HUES64 (cell line): ENCODE results near the gene RSPH3.

Experiments
- H3K27ac ChIP-seq: 2 replicates; pipeline ENCODE4 v1.7.0; 2013; ENCODE audit warnings: low read depth, low read length, inconsistent platforms
- H3K27me3 ChIP-seq: 2 replicates; pipeline ENCODE4 v1.6.1; 2013; ENCODE audit warnings: mild to moderate bottlenecking, low read length; ENCODE audit not compliant: insufficient read depth
- H3K36me3 ChIP-seq: 2 replicates; pipeline ENCODE4 v1.6.1; 2013; ENCODE audit warnings: mild to moderate bottlenecking, low read length; ENCODE audit not compliant: insufficient read depth
- H3K4me1 ChIP-seq: 2 replicates; pipeline ENCODE4 v1.6.1; 2013; ENCODE audit warnings: mild to moderate bottlenecking, low read length, moderate library complexity; ENCODE audit not compliant: insufficient read depth
- H3K4me3 ChIP-seq: 2 replicates; pipeline ENCODE4 v1.5.1; 2013; ENCODE audit warnings: mild to moderate bottlenecking, low read length, moderate library complexity
- H3K9ac ChIP-seq: 2 replicates; pipeline ENCODE4 v1.6.1; 2013; ENCODE audit warnings: mild to moderate bottlenecking, low read depth, low read length
- H3K9me3 ChIP-seq: 2 replicates; pipeline ENCODE4 v1.6.1; 2013; ENCODE audit warnings: low read depth, low read length; ENCODE audit not compliant: insufficient read depth
- WGBS: fragments of 150-250, 120-280 bp; methylation state at CpG from one replicate; pipeline ENCODE4 v1.1.7; 2013; ENCODE audit warnings: missing lambda C conversion rate; 5-methylcytosine and 5-hydroxymethylcytosine counted together

RSPH3 gene

DNA sequence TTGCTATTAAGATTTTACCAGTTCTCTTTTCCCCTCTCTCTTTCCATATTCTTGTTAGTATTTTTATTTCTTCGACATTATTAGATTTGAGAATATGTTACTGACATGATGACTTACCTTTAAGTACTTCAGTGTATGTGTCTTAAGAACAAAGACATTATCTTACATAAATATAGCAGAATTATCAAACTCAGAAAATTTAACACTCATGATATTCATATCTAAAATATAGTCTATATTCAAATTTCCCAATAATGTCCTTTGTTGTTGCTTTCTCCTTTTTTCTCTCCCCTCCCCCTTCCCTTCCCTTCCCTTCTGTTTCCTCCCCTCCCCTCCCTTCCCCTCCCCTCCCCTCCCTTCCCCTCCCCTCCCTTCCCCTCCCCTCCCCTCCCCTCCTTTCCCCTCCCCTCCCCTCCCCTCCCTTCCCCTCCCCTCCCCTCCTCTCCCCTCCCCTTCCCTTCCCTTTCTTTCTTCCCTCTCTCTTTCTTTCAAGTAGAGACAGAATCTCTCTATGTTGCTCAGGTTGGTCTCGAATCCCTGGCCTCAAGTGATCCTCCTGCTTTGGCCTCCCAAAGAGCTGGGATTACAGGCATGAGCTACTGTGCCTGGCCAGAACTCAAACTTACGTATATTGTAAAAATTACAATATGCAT, 56.5 kb downstream of the RSPH3 start:
- Histone ChIP-seq H3K27me3 (no peaks in the 10 kb centered on the region), H3K9me3 (peaks cover 5% of the 10 kb centered on the region; the same call in 1 of the 2 replicates), H3K36me3 (no peaks in the 10 kb centered on the region), H3K27ac (no peak overlapping the region), H3K4me1 (peaks cover 3% of the 10 kb centered on the region; the same call in 1 of the 2 replicates), H3K9ac (no peak overlapping the region), H3K4me3 (no peak overlapping the region)
- 89% methylated on average over 1 of the region's 3 CpGs for WGBS

DNA sequence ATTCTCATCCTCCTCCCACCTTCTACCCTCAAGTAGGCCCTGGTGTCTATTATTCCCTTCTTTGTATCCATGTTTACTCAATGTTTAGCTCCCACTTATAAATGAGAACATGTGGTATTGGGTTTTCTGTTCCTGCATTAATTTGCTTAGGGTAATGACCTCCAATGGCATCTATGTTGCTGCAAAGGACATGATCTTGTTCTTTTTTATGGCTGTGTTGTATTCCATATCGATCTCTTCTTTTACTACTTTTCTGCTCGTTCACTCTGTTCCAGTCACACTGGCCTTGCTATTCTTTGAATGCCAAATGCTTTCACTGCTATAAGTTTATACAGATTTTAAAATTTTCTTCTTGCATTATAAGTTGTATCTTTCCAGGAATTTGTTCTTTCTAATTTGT, 57.7 kb downstream of the RSPH3 start:
- 100% methylated on average over 1 of the region's 2 CpGs for WGBS
- Histone ChIP-seq H3K27me3 (no peaks in the 10 kb centered on the region), H3K4me3 (no peak overlapping the region), H3K9ac (no peak overlapping the region), H3K27ac (no peak overlapping the region), H3K9me3 (peaks cover 5% of the 10 kb centered on the region; the same call in 1 of the 2 replicates), H3K36me3 (no peaks in the 10 kb centered on the region), H3K4me1 (peaks cover 3% of the 10 kb centered on the region; the same call in 1 of the 2 replicates)

DNA sequence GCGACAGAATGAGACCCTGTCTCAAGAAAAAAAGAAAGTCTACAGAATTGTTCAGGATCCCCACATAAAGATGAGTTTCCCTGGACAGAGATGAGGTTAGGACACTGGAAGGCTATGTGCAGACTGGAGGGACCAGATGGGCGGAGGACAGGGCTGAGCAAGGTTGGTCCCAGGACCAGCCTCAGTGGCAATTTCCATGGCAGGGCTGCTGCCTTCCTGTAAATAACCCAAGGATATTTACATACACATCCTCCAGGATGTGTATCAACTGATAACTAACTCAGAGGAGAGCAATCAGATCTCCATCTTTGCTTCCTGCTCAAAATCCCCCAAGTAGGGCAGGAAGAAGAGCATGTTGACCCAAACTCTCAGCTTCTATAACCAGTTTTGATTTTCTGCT, 58.8 kb downstream of the RSPH3 start:
- Histone ChIP-seq H3K27me3 (no peaks in the 10 kb centered on the region), H3K9me3 (peaks cover 5% of the 10 kb centered on the region; the same call in 1 of the 2 replicates), H3K4me1 (peaks cover 3% of the 10 kb centered on the region; the same call in 1 of the 2 replicates), H3K36me3 (no peaks in the 10 kb centered on the region), H3K27ac (no peak overlapping the region), H3K4me3 (no peak overlapping the region), H3K9ac (no peak overlapping the region)
- WGBS, result 97% methylated on average over 2 of the region's 2 CpGs

DNA sequence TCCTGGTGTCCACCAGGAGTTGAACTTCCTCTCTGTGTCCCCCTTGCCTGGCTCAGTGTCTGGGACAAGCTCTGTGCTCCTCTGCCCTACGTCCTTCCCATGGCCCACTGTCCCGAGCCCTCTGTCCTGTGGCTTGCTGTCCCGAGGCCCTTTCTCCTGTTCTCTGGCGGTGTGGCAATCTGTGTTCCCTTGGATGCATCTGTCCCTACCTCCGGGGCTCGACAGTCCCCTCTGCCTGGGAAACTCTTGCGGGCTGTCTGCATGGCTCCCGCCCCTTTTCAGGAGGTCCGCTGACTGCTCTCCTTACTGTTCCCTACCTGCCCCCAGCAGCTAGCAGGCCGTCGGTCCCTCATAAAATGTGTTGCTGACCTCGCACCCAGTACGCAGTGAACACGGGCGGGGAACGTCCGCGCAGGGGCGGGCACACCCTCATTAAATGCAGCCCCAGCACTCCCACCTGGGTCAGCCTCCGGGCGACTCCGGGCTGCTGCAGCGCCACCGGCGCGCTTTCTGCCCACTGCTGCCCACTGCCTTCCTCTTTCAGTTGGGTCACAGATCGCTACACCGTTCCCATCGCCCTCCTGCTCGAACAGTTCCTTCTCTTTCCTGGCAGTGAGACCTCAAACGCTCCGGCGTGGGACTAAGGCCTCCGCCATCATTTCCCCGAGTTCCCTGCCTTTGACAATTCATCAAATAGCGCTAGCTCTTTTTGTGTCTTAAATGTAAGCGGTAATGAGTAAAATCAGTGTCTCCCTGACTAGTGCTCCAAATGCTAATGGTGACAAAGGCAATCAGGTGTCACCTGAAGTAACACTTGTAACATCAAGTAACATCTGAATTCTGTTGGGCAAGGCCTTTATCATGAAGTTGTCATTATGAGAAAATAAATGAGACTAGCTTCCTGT, 60.5 kb downstream of the RSPH3 start:
- no peaks in the 10 kb centered on the region for H3K27me3 ChIP-seq
- peaks cover 3% of the 10 kb centered on the region; the same call in 1 of the 2 replicates for H3K4me1 ChIP-seq
- H3K9ac ChIP-seq, result no peak overlapping the region
- H3K4me3 ChIP-seq, result no peak overlapping the region
- no peaks in the 10 kb centered on the region for H3K36me3 ChIP-seq
- no peak overlapping the region for H3K27ac ChIP-seq
- H3K9me3 ChIP-seq, result peaks cover 5% of the 10 kb centered on the region; the same call in 1 of the 2 replicates
- 84% methylated on average over 37 of the region's 37 CpGs for WGBS

DNA sequence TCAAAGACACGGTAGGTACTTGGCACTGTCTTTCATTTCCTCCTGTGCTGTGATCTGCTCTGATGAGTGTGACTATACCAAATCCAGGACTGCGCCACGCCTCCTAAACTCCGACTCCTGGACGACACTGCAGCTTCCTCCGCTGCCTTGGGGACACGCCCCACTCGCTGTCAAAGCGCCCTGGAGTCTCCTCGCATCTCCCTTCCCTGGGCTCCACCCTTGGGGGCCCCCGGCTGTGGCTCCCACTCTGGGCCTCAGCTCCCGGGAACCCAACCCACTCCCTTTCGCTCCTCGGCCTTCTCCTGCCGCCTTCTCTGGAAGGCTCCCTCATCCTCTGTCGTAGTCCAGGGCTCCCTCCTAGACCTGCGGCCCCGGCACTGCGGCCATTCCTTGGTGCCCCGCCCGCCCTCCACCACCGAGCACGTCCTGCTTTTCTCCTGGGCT, 61.2 kb downstream of the RSPH3 start:
- H3K27me3 ChIP-seq, result no peaks in the 10 kb centered on the region
- no peak overlapping the region for H3K9ac ChIP-seq
- no peaks in the 10 kb centered on the region for H3K36me3 ChIP-seq
- H3K4me3 ChIP-seq, result no peak overlapping the region
- H3K27ac ChIP-seq, result no peak overlapping the region
- peaks cover 5% of the 10 kb centered on the region; the same call in 1 of the 2 replicates for H3K9me3 ChIP-seq
- 85% methylated on average over 23 of the region's 23 CpGs for WGBS
- H3K4me1 ChIP-seq, result peaks cover 3% of the 10 kb centered on the region; the same call in 1 of the 2 replicates

DNA sequence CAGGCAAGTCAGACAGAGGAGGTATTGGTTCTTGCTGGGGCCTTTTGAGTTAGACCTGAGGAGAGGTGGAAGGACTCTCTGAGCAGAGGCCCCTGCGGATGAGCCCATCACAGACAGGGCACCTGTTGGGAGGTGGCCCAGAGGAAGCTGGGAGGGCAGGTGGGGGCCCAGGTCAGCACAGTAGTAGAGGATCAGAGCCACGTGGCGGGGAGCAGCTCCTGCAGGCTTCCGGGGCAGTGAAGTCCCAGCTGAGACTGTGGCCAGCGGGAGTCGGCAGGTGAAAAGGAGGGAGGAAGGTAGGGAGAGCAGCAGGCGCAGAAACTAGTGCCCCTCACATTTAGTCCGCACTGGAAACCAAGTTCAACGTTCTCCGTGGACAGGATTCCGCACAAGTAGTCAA, 61.8 kb downstream of the RSPH3 start:
- H3K4me3 ChIP-seq, result no peak overlapping the region
- H3K27ac ChIP-seq, result no peak overlapping the region
- H3K27me3 ChIP-seq, result no peaks in the 10 kb centered on the region
- H3K9me3 ChIP-seq, result peaks cover 5% of the 10 kb centered on the region; the same call in 1 of the 2 replicates
- H3K4me1 ChIP-seq, result peaks cover 3% of the 10 kb centered on the region; the same call in 1 of the 2 replicates
- H3K36me3 ChIP-seq, result no peaks in the 10 kb centered on the region
- no peak overlapping the region for H3K9ac ChIP-seq
- 87% methylated on average over 11 of the region's 11 CpGs for WGBS

DNA sequence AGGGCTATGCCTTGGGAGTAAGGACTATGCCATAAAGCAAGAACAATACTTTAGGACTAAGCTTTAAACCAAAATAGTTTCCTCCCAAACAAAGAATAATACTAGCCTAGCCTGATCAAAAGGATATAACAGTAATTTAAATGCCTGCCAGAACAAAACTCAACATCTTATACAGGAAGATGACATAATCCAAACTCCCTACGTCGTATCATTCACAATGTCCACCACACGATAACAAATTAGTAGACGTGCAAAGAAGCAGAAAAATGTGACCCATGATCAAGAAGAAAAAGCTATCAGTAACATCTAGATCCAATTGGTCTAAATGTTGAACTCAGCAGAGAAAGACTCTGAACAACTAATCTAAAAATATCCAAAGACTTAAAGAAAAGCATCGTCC, 65.8 kb downstream of the RSPH3 start:
- H3K27me3 ChIP-seq, result no peaks in the 10 kb centered on the region
- WGBS, result 96% methylated on average over 5 of the region's 5 CpGs
- H3K4me3 ChIP-seq, result no peak overlapping the region
- no peak overlapping the region for H3K9ac ChIP-seq
- H3K36me3 ChIP-seq, result no peaks in the 10 kb centered on the region
- no peak overlapping the region for H3K27ac ChIP-seq
- H3K4me1 ChIP-seq, result no peaks in the 10 kb centered on the region
- no peaks in the 10 kb centered on the region for H3K9me3 ChIP-seq

DNA sequence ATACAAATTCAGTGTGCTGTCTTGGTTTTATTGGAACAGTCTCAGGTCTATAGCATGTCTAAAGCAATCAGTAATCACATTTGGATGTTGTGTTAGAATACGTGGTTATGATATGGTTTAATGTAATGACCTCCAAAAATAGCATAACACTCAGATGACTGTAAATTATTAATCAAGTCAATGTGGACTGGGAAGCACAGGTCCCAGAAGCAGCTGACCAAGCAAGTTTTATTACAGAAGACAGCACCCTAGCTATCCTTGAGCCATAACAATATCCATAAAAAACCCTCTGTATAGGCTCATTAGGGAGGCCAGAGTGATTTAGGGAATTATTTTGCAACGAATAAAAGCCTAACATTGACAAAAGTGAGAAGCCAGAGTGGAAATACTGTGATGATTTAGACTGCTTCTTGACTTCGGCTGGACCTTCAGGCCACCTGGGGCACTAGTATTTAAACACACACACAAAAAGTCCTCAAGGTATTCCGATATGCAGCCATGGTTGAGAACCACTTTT, 66.9 kb downstream of the RSPH3 start:
- WGBS, result 91% methylated on average over 3 of the region's 4 CpGs
- H3K4me3 ChIP-seq, result no peak overlapping the region

DNA sequence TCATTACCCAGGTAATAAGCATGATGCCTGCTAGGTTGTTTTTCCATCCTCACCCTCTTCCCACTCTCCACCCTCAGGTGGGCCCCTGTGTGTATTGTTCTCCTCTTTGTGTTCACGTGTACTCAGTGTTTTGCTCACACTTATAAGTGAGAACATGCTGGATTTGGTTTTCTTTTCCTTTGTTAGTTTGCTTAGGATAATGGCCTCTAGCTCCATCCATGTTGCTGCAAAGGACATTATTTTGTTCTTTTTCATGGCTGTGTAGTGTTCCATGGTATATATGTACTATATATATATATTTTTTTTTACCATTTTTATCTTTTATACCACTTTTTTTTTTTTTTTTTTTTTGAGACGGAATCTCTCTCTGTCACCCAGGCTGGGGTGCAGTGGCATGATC, 71.9 kb downstream of the RSPH3 start:
- peaks cover 9% of the 10 kb centered on the region for H3K4me1 ChIP-seq
- no peaks in the 10 kb centered on the region for H3K9me3 ChIP-seq
- no peak overlapping the region for H3K9ac ChIP-seq
- WGBS, result 83% methylated on average over 2 of the region's 2 CpGs
- no peak overlapping the region for H3K4me3 ChIP-seq
- no peak overlapping the region for H3K27ac ChIP-seq
- no peaks in the 10 kb centered on the region for H3K27me3 ChIP-seq
- no peaks in the 10 kb centered on the region for H3K36me3 ChIP-seq

More for the DNA sequence above, 66.9 kb downstream of the RSPH3 start:
- H3K27me3 ChIP-seq, result no peaks in the 10 kb centered on the region
- H3K9me3 ChIP-seq, result no peaks in the 10 kb centered on the region
- H3K4me1 ChIP-seq, result no peaks in the 10 kb centered on the region
- no peak overlapping the region for H3K9ac ChIP-seq
- no peak overlapping the region for H3K27ac ChIP-seq
- H3K36me3 ChIP-seq, result no peaks in the 10 kb centered on the region

DNA sequence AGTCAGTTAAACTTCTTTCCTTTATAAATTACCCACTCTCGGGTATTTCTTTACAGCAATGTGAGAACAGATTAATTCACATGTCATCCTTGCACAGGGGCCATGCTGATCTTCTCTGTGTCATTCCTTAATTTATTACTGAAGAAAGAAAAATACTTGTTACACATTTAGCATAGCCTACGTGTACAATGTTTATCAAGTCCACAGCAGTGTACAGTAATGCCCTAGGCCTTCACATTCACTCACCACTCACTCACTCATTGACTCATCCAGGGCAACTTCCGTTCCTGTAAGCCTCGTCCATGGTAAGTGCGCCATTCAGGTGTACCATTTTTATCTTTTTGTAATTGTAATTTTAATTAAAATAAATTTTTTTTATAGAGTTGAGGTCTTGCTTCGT, 73.6 kb downstream of the RSPH3 start:
- 97% methylated on average over 6 of the region's 6 CpGs for WGBS
- Histone ChIP-seq H3K27ac (no peak overlapping the region), H3K4me3 (no peak overlapping the region), H3K9ac (no peak overlapping the region), H3K27me3 (no peaks in the 10 kb centered on the region), H3K9me3 (no peaks in the 10 kb centered on the region), H3K36me3 (no peaks in the 10 kb centered on the region), H3K4me1 (peaks cover 20% of the 10 kb centered on the region)
